H1 (cell line): Measurements from ENCODE around the gene ATP6V1G1. TPM values are rescaled to one million over a fixed set of nuclear protein-coding genes. Genes with fewer than 3 reads are reported as not detected.

Experiments used
- CTCF ChIA-PET: fragments of 300-600 bp; sonication (Branson Sonifier 250); formaldehyde crosslinking; loops from one replicate; lab custom pipeline; 2021; ENCODE audit not compliant: partially characterized antibody; lab: Charles Lee
- POLR2A ChIA-PET: fragments of 300-600 bp; sonication (Branson Sonifier 250); formaldehyde crosslinking; loops from one replicate; lab custom pipeline; 2021; ENCODE audit warnings: inconsistent platforms; ENCODE audit not compliant: partially characterized antibody; lab: Charles Lee
- DNase-seq, 2 experiments: peaks; one replicate each; pipeline versions ENCODE4 v3.0.0 to v3.0.0-alpha.2; 2010 to 2022; ENCODE audit warnings: low spot score in 2 of 2, low read depth in 1 of 2, mixed read lengths in 1 of 2
- FAIRE-seq: peaks from 2 replicates; lab custom pipeline; 2011; peaks lifted over from hg19 to GRCh38; lab: Jason Lieb, UNC
- H2AFZ ChIP-seq: 2 replicates; pipeline ENCODE4 v1.8.1; 2012; ENCODE audit warnings: low read length, inconsistent platforms
- H2AK5ac ChIP-seq: 2 replicates; pipeline ENCODE4 v1.6.1; 2013; ENCODE audit warnings: low read depth, low read length
- H2BK120ac ChIP-seq: replicated peaks from 2 replicates; pipeline ENCODE3; 2013; ENCODE audit warnings: low read depth, low read length, inconsistent platforms
- H2BK12ac ChIP-seq: 2 replicates; pipeline ENCODE4 v1.6.1; 2013; ENCODE audit warnings: low read depth, low read length
- H2BK15ac ChIP-seq: 2 replicates; pipeline ENCODE4 v1.6.1; 2013; ENCODE audit warnings: low read length
- H2BK20ac ChIP-seq: 2 replicates; pipeline ENCODE4 v1.6.1; 2013; ENCODE audit warnings: low read length
- H2BK5ac ChIP-seq: 2 replicates; pipeline ENCODE4 v1.6.1; 2013; ENCODE audit warnings: low read depth, low read length
- H3K14ac ChIP-seq: 2 replicates; pipeline ENCODE4 v1.6.1; 2013; ENCODE audit warnings: inconsistent platforms; ENCODE audit not compliant: insufficient read length
- H3K18ac ChIP-seq: 2 replicates; pipeline ENCODE4 v1.6.1; 2013; ENCODE audit warnings: low read length; ENCODE audit errors: extremely low read depth
- H3K23ac ChIP-seq: 2 replicates; pipeline ENCODE4 v1.6.1; 2013; ENCODE audit warnings: inconsistent platforms; ENCODE audit not compliant: insufficient read length
- H3K23me2 ChIP-seq: 2 replicates; pipeline ENCODE4 v1.6.1; 2013; ENCODE audit warnings: low read depth, low read length
- H3K27ac ChIP-seq: 2 replicates; pipeline ENCODE4 v1.6.1; 2011; ENCODE audit warnings: low read depth, low read length, inconsistent platforms
- H3K27me3 ChIP-seq, 4 experiments: replicated peaks in 1 of 4; 1 replicate in 1 of 4; 2 replicates in 3 of 4; pipeline versions ENCODE4 v1.6.1 to v1.8.1; 2011 to 2013; ENCODE audit warnings: low read length in 3 of 4, mild to moderate bottlenecking in 3 of 4, inconsistent platforms in 2 of 4, mixed read lengths in 2 of 4, moderate library complexity in 1 of 4; ENCODE audit not compliant: control insufficient read depth in 3 of 4, insufficient read depth in 3 of 4; ENCODE audit errors: extremely low read depth in 1 of 4
- H3K36me3 ChIP-seq, 4 experiments: 2 replicates each; pipeline versions ENCODE4 v1.6.1 to v1.8.1; 2011 to 2013; ENCODE audit warnings: mild to moderate bottlenecking in 4 of 4, low read length in 3 of 4, moderate library complexity in 2 of 4, control low read depth in 1 of 4, inconsistent platforms in 1 of 4; ENCODE audit not compliant: insufficient read depth in 4 of 4, control insufficient read depth in 2 of 4
- H3K4ac ChIP-seq: replicated peaks from 2 replicates; pipeline ENCODE3; 2013; ENCODE audit warnings: low read length, low read depth, mixed read lengths, inconsistent platforms; ENCODE audit not compliant: insufficient read length
- H3K4me1 ChIP-seq, 4 experiments: replicated peaks in 1 of 4; 1 replicate in 1 of 4; 2 replicates in 3 of 4; pipeline versions ENCODE4 v1.6.1 to v1.8.1; 2011 to 2013; ENCODE audit warnings: low read length in 3 of 4, inconsistent platforms in 2 of 4, mixed read lengths in 1 of 4; ENCODE audit not compliant: insufficient read depth in 4 of 4, control insufficient read depth in 3 of 4
- H3K4me2 ChIP-seq, 2 experiments: 2 replicates each; pipeline versions ENCODE4 v1.6.1 to v1.8.1; 2011 to 2013; ENCODE audit warnings: low read depth in 2 of 2, low read length in 2 of 2, control low read depth in 1 of 2, inconsistent platforms in 1 of 2, mild to moderate bottlenecking in 1 of 2; ENCODE audit not compliant: insufficient read depth in 1 of 2
- H3K4me3 ChIP-seq, 4 experiments: fragments of 200-600, 300-600 bp in 1 of 4; sonication (generic), shearing (Covaris generic), sonication (Bioruptor Twin) in 1 of 4; 2 replicates each; pipeline versions ENCODE4 v1.5.1 to v1.8.1; 2011 to 2016; ENCODE audit warnings: low read length in 4 of 4, low read depth in 3 of 4, control low read depth in 2 of 4, inconsistent platforms in 2 of 4, mild to moderate bottlenecking in 2 of 4, mixed read lengths in 1 of 4, moderate library complexity in 1 of 4; ENCODE audit not compliant: insufficient read depth in 2 of 4; ENCODE audit errors: extremely low read depth in 1 of 4
- H3K56ac ChIP-seq: replicated peaks from 2 replicates; pipeline ENCODE3; 2013; ENCODE audit warnings: low read depth, mild to moderate bottlenecking, mixed read lengths, low read length, inconsistent platforms; ENCODE audit not compliant: insufficient read length
- H3K79me1 ChIP-seq: 2 replicates; pipeline ENCODE4 v1.6.1; 2013; ENCODE audit warnings: low read depth, low read length, control low read depth
- H3K79me2 ChIP-seq, 2 experiments: 2 replicates each; pipeline versions ENCODE4 v1.6.1 to v1.8.1; 2012 to 2013; ENCODE audit warnings: low read length in 2 of 2, mild to moderate bottlenecking in 2 of 2, inconsistent platforms in 1 of 2; ENCODE audit not compliant: insufficient read depth in 2 of 2, control insufficient read depth in 1 of 2
- H3K9ac ChIP-seq, 4 experiments: replicated peaks in 1 of 4; 1 replicate in 1 of 4; 2 replicates in 3 of 4; pipeline versions ENCODE4 v1.6.1 to v1.8.1; 2011 to 2013; ENCODE audit warnings: low read depth in 3 of 4, low read length in 3 of 4, control low read depth in 2 of 4, mild to moderate bottlenecking in 2 of 4, moderate library complexity in 2 of 4, inconsistent platforms in 1 of 4; ENCODE audit errors: extremely low read depth in 1 of 4
- H3K9me3 ChIP-seq, 2 experiments: 2 replicates each; pipeline versions ENCODE4 v1.6.1 to v1.8.1; 2012 to 2013; ENCODE audit warnings: mild to moderate bottlenecking in 2 of 2, moderate library complexity in 2 of 2, control low read depth in 1 of 2, inconsistent platforms in 1 of 2, low read depth in 1 of 2, low read length in 1 of 2, mixed read lengths in 1 of 2; ENCODE audit not compliant: insufficient read depth in 2 of 2
- H4K20me1 ChIP-seq, 2 experiments: replicated peaks in 1 of 2; 2 replicates each; pipeline versions ENCODE3 to v1.8.1; 2011 to 2013; ENCODE audit warnings: inconsistent platforms in 2 of 2, low read length in 2 of 2, mild to moderate bottlenecking in 1 of 2; ENCODE audit not compliant: insufficient read depth in 2 of 2, control insufficient read depth in 1 of 2
- H4K5ac ChIP-seq: 2 replicates; pipeline ENCODE4 v1.6.1; 2013; ENCODE audit warnings: low read length, low read depth, mixed read lengths, inconsistent platforms; ENCODE audit not compliant: insufficient read length
- H4K8ac ChIP-seq: 2 replicates; pipeline ENCODE4 v1.8.0; 2013; ENCODE audit warnings: mild to moderate bottlenecking, moderate library complexity, low read length, inconsistent platforms; ENCODE audit not compliant: insufficient read depth; ENCODE audit errors: extremely low read depth
- H4K91ac ChIP-seq: replicated peaks from 2 replicates; pipeline ENCODE3; 2013; ENCODE audit warnings: low read length, mixed read lengths, inconsistent platforms; ENCODE audit not compliant: insufficient read length
- ASH2L ChIP-seq: fragments of 200-600, 300-600 bp; sonication (generic); IDR thresholded peaks from one replicate; pipeline ENCODE4 v1.7.1; 2017; ENCODE audit warnings: low read length
- CHD1 ChIP-seq: IDR thresholded peaks from 2 replicates; pipeline ENCODE4 v1.6.1; 2012; ENCODE audit warnings: low read depth, low read length, improper control_type of control experiment
- CHD2 ChIP-seq: IDR thresholded peaks from 2 replicates; pipeline ENCODE4 v1.6.1; 2012; ENCODE audit warnings: low read length, improper control_type of control experiment
- EGR1 ChIP-seq: IDR thresholded peaks from 2 replicates; pipeline ENCODE4 v1.6.1; 2011; ENCODE audit warnings: low read depth, low read length, borderline replicate concordance
- HDAC6 ChIP-seq: IDR thresholded peaks from one replicate; pipeline ENCODE4 v1.7.1; 2012; ENCODE audit warnings: low read depth, mild to moderate bottlenecking, inconsistent platforms, low read length, moderate library complexity
- KDM5A ChIP-seq: fragments of 200-600 bp; IDR thresholded peaks from 2 replicates; pipeline ENCODE4 v1.7.1; 2012; ENCODE audit warnings: mild to moderate bottlenecking, low read length, inconsistent platforms, mixed read lengths
- POLR2A ChIP-seq, 2 experiments: IDR thresholded peaks; 1 replicate in 1 of 2; 2 replicates in 1 of 2; pipeline ENCODE4 v1.6.1; 2011; ENCODE audit warnings: low read depth in 2 of 2, low read length in 2 of 2, mild to moderate bottlenecking in 2 of 2; ENCODE audit errors: control extremely low read depth in 1 of 2
- POLR2AphosphoS5 ChIP-seq: IDR thresholded peaks from 2 replicates; pipeline ENCODE4 v1.6.1; 2011; ENCODE audit warnings: low read depth, low read length
- POU5F1 ChIP-seq: IDR thresholded peaks from 2 replicates; pipeline ENCODE4 v1.6.1; 2011; ENCODE audit warnings: low read depth, mild to moderate bottlenecking, low read length, moderate library complexity
- SP1 ChIP-seq: IDR thresholded peaks from 2 replicates; pipeline ENCODE4 v1.6.1; 2011; ENCODE audit warnings: low read depth, low read length
- SP2 ChIP-seq: IDR thresholded peaks from 2 replicates; pipeline ENCODE4 v1.6.1; 2012; ENCODE audit warnings: mild to moderate bottlenecking, low read length, inconsistent platforms
- SP4 ChIP-seq: IDR thresholded peaks from 2 replicates; pipeline ENCODE4 v1.6.1; 2012; ENCODE audit warnings: low read length, inconsistent platforms
- TBP ChIP-seq: IDR thresholded peaks from 2 replicates; pipeline ENCODE4 v1.6.1; 2011; ENCODE audit warnings: low read depth, low read length, improper control_type of control experiment
- ZNF274 ChIP-seq: IDR thresholded peaks from 2 replicates; pipeline ENCODE4 v1.7.0; 2012; ENCODE audit warnings: low read length, borderline replicate concordance; ENCODE audit errors: extremely low read depth
- WGBS, 2 experiments: shearing (Covaris generic) in 1 of 2; methylation state at CpG; one replicate each; pipeline versions ENCODE4 v1.1.6 to v1.1.7; 2013 to 2015; ENCODE audit warnings: low lambda C conversion rate in 2 of 2, mixed read lengths in 2 of 2, inconsistent platforms in 1 of 2, low coverage in 1 of 2, missing lambda C conversion rate in 1 of 2; ENCODE audit not compliant: insufficient replicate concordance in 2 of 2, insufficient coverage in 1 of 2, insufficient read length in 1 of 2; ENCODE audit errors: extremely low coverage in 1 of 2, missing lambda C conversion rate in 1 of 2; 5-methylcytosine and 5-hydroxymethylcytosine counted together
- polyA plus RNA-seq, 7 experiments: library from polyadenylated mRNA; depleted of rRNA in 3 of 7; stranded (reverse) in 5 of 7; unstranded in 2 of 7; fragments of >200 nt in 5 of 7; fragments of 200-250 nt in 2 of 7; gene quantifications; 1 replicate in 5 of 7; 2 replicates in 1 of 7; 4 replicates in 1 of 7; pipeline versions ENCODE4 v1.2.1 to v1.2.3, GENCODE V29; 2011 to 2013; ENCODE audit warnings: missing spikeins in 2 of 7, mixed read lengths in 2 of 7
- total RNA-seq: library from RNA; stranded (reverse); fragmentation: NEBNext Ultra II Directional; extraction: Animal tissue kit (Norgen Biotek cat#: 25700); gene quantifications from 2 replicates; pipeline ENCODE4 v1.2.1, GENCODE V29; 2021

ATP6V1G1 gene
- total and polyA plus RNA-seq, 2 of the 8 experiments (the other 6 are each of a cell fraction or from before 2014, with no cell fraction given) = 112 to 124 TPM

- ChIA-PET POLR2A (interaction anchor here (0.6 to 17.6 kb wide), 14 partner anchors 8 to 186 kb away, joined by 3 to 218 read pairs (median 3); partner anchors contain the start of gene TMEM268), CTCF (interaction anchor here (1.0 to 3.6 kb wide), 4 partner anchors 12 to 81 kb away, joined by 3 to 9 read pairs (median 8); no protein-coding TSS in a partner anchor)
- peak overlapping the region; percentile 12 for H3K56ac ChIP-seq
- peak; percentile 44 to 51 for DNase-seq
- H2BK12ac ChIP-seq = peak overlapping the region; percentile 99
- H2AK5ac ChIP-seq = no peak overlapping the region; the same call in 1 of the 2 replicates
- peak overlapping the region; percentile 75 for H3K27ac ChIP-seq
- peak overlapping the region; percentile 47 for H4K5ac ChIP-seq
- H2BK5ac ChIP-seq = peak overlapping the region; percentile 97
- H4K8ac ChIP-seq = no peak overlapping the region
- H3K4me2 ChIP-seq = peak overlapping the region; percentile 54 to 55
- H3K14ac ChIP-seq = no peak overlapping the region
- H2AFZ ChIP-seq = no peak overlapping the region
- H4K20me1 ChIP-seq = peaks cover 0 to 4% of the 10 kb centered on the region in 2 experiments
- H4K91ac ChIP-seq = peak overlapping the region; percentile 35
- H3K4ac ChIP-seq = no peak overlapping the region
- no peak overlapping the region for H2BK15ac ChIP-seq
- peaks cover 9 to 10% of the 10 kb centered on the region in 2 experiments for H3K79me2 ChIP-seq
- peaks cover 6 to 18% (median 12%) of the 10 kb centered on the region in 4 experiments for H3K4me1 ChIP-seq
- peak overlapping the region in 2 of 4 experiments; percentile 14 to 45; a peak in 2 of 8 replicates for H3K4me3 ChIP-seq
- H3K79me1 ChIP-seq = 0 out of 2 replicates have a peak, but pooled peaks cover 4% of the 10 kb centered on the region
- 0 out of 7 replicates have a peak overlapping the region, but pooled peaks of 1 of the 4 experiments have one; percentile 15 for H3K9ac ChIP-seq
- no peak overlapping the region for H3K23ac ChIP-seq
- 14% methylated on average over 5 of the region's 5 CpGs; no CpG with 5 or more reads in 1 of the 2 experiments for WGBS, 2 experiments
- peak overlapping the region; percentile 95 for H3K18ac ChIP-seq
- H2BK120ac ChIP-seq = peak overlapping the region; percentile 81
- H3K9me3 ChIP-seq = no peaks in the 10 kb centered on the region
- no peaks in the 10 kb centered on the region for H3K36me3 ChIP-seq
- peak; percentile 84 for FAIRE-seq
- peak overlapping the region; percentile 99; the same call in 1 of the 2 replicates for H2BK20ac ChIP-seq
- no peaks in the 10 kb centered on the region for H3K27me3 ChIP-seq
- H3K23me2 ChIP-seq = peaks cover 7% of the 10 kb centered on the region
- TF ChIP-seq HDAC6 = no peak
- no peak for TF ChIP-seq POLR2AphosphoS5
- no peak for TF ChIP-seq CHD2
- TF ChIP-seq CHD1 = no peak
- no peak for TF ChIP-seq ZNF274
- no peak for TF ChIP-seq SP2
- peak; percentile 76; the same call in 1 of the 2 replicates for TF ChIP-seq POU5F1
- TF ChIP-seq TBP = no peak
- no peak for TF ChIP-seq KDM5A
- TF ChIP-seq EGR1 = no peak
- 0 out of 3 replicates have a peak, but pooled peaks of 1 of the 2 experiments have one; percentile 15 for TF ChIP-seq POLR2A (IDR thresholded peaks at IDR 0.05; ENCODE audit: control extremely low read depth in 1 of 2, low read depth in 2 of 2, low read length in 2 of 2)
- no peak for TF ChIP-seq SP4
- no peak for TF ChIP-seq ASH2L
- TF ChIP-seq SP1 = no peak
Measured at GRCh38 chr9:114583371-114584155, 4.0 kb upstream of the ATP6V1G1 start.
